HepG2 (cell line): ENCODE data around the gene PLAAT1. TPM values are rescaled to one million over a fixed set of nuclear protein-coding genes. Genes with fewer than 3 reads are reported as not detected.

Source experiments
- ATAC-seq: fragments of 200-7000 bp; cut with Tn5 transposase; 3 replicates; pipeline ENCODE4 v1.9.1; 2020; ENCODE audit warnings: mild to moderate bottlenecking, moderate library complexity
- BruUV-seq: library from RNA; stranded (reverse); fragments of 400-500 nt; replicated peaks from 2 replicates; lab custom pipeline; 2021; lab: Mats Ljungman, UMichigan
- CTCF ChIA-PET: fragments of 300-600 bp; formaldehyde crosslinking; extraction: SDS; loops from one replicate; lab custom pipeline; 2021; ENCODE audit warnings: low total read pairs, inconsistent platforms, low intra/inter-chr PET ratio; lab: Yijun Ruan, JAX
- POLR2A ChIA-PET: fragments of 350-600 bp; sonication (Branson Sonifier 250); formaldehyde crosslinking; loops from one replicate; lab custom pipeline; 2020; ENCODE audit warnings: antibody characterized with exemption, inconsistent platforms; lab: Yijun Ruan, JAX
- DNase-seq: peaks from one replicate; pipeline ENCODE4 v3.0.0-alpha.2; 2015; ENCODE audit warnings: low spot score
- FAIRE-seq: peaks from 3 replicates; lab custom pipeline; 2011; peaks lifted over from hg19 to GRCh38; lab: Jason Lieb, UNC
- H2AFZ ChIP-seq: one replicate; pipeline ENCODE4 v1.6.1; 2011; ENCODE audit warnings: low read length, inconsistent platforms
- H3K27ac ChIP-seq: fragments of 300-600 bp; 3 replicates; pipeline ENCODE4 v1.8.0; 2011; ENCODE audit warnings: mixed run types, mild to moderate bottlenecking, mixed read lengths, low read length, inconsistent platforms; ENCODE audit not compliant: insufficient read depth; ENCODE audit errors: extremely low read length
- H3K27me3 ChIP-seq, 2 experiments: fragments of 200-600 bp in 1 of 2; 2 replicates in 1 of 2; 3 replicates in 1 of 2; pipeline versions ENCODE4 v1.6.0 to v1.8.0; 2011; ENCODE audit warnings: low read length in 2 of 2, mild to moderate bottlenecking in 2 of 2, moderate library complexity in 2 of 2, inconsistent platforms in 1 of 2; ENCODE audit not compliant: insufficient read depth in 2 of 2, control insufficient read depth in 1 of 2
- H3K36me3 ChIP-seq, 2 experiments: fragments of 200-600 bp in 1 of 2; replicated peaks in 1 of 2; 2 replicates in 1 of 2; 3 replicates in 1 of 2; pipeline versions ENCODE4 v1.5.1 to v1.8.0; 2011; ENCODE audit warnings: low read length in 2 of 2, inconsistent platforms in 1 of 2; ENCODE audit not compliant: insufficient read depth in 2 of 2, control insufficient read depth in 1 of 2
- H3K4me1 ChIP-seq: 2 replicates; pipeline ENCODE4 v1.5.1; 2012; ENCODE audit warnings: low read length, inconsistent platforms; ENCODE audit not compliant: insufficient read depth
- H3K4me2 ChIP-seq: 2 replicates; pipeline ENCODE4 v1.6.0; 2011; ENCODE audit warnings: low read depth, low read length, inconsistent platforms
- H3K4me3 ChIP-seq, 3 experiments: fragments of 200-600 bp in 1 of 3; sonication (generic), shearing (Covaris generic) in 1 of 3; replicated peaks in 1 of 3; 2 replicates each; pipeline ENCODE4 v1.5.1; 2011 to 2016; ENCODE audit warnings: low read length in 3 of 3, inconsistent platforms in 2 of 3, low read depth in 2 of 3, mild to moderate bottlenecking in 2 of 3, control low read depth in 1 of 3, mixed read lengths in 1 of 3; ENCODE audit not compliant: insufficient read depth in 1 of 3
- H3K79me2 ChIP-seq: one replicate; pipeline ENCODE4 v1.6.1; 2011; ENCODE audit warnings: low read length, inconsistent platforms; ENCODE audit not compliant: insufficient read depth
- H3K9ac ChIP-seq: 2 replicates; pipeline ENCODE4 v1.6.0; 2011; ENCODE audit warnings: mild to moderate bottlenecking, low read depth, low read length, inconsistent platforms; ENCODE audit not compliant: insufficient read depth
- H3K9me3 ChIP-seq: 2 replicates; pipeline ENCODE4 v1.5.1; 2012; ENCODE audit warnings: mild to moderate bottlenecking, low read length
- H4K20me1 ChIP-seq: 2 replicates; pipeline ENCODE4 v1.6.0; 2011; ENCODE audit warnings: inconsistent platforms, mild to moderate bottlenecking, low read length, moderate library complexity; ENCODE audit not compliant: insufficient read depth
- PRDM10 ChIP-seq: sonication (generic); formaldehyde crosslinking; IDR thresholded peaks from 2 replicates; pipeline ENCODE4 v1.4.0; 2020; ENCODE audit warnings: low read depth, missing genetic modification reagents
- THAP11 ChIP-seq: IDR thresholded peaks from 2 replicates; pipeline ENCODE4 v1.6.1; 2016; ENCODE audit warnings: missing biosample characterization, missing genetic modification reagents
- ZBTB46 ChIP-seq: sonication (generic); formaldehyde crosslinking; IDR thresholded peaks from 2 replicates; pipeline ENCODE4 v1.4.0; 2020; ENCODE audit warnings: mild to moderate bottlenecking, missing genetic modification reagents, borderline replicate concordance
- ZNF292 ChIP-seq: sonication (generic); formaldehyde crosslinking; IDR thresholded peaks from 2 replicates; pipeline ENCODE4 v1.8.1; 2022; ENCODE audit warnings: mild to moderate bottlenecking, low read depth, missing genetic modification reagents, borderline replicate concordance
- ZNF329 ChIP-seq: sonication (generic); formaldehyde crosslinking; IDR thresholded peaks from 2 replicates; pipeline ENCODE4 v1.9.0; 2021; ENCODE audit warnings: low read depth, mild to moderate bottlenecking, missing genetic modification reagents
- ZNF550 ChIP-seq: sonication (generic); formaldehyde crosslinking; IDR thresholded peaks from 2 replicates; pipeline ENCODE4 v1.4.0; 2020; ENCODE audit warnings: mild to moderate bottlenecking, missing genetic modification reagents, borderline replicate concordance
- ZNF704 ChIP-seq: sonication (generic); formaldehyde crosslinking; IDR thresholded peaks from 2 replicates; pipeline ENCODE4 v1.8.1; 2023; ENCODE audit warnings: mild to moderate bottlenecking, inconsistent platforms, moderate library complexity, missing genetic modification reagents, borderline replicate concordance
- WGBS: methylation state at CpG from one replicate; pipeline ENCODE4 v1.1.6; 2017; ENCODE audit warnings: low lambda C conversion rate; 5-methylcytosine and 5-hydroxymethylcytosine counted together
- in situ Hi-C: cut with HindIII; loops from 2 replicates; pipeline ENCODE4 v1.10.0; 2017; ENCODE audit warnings: low pct_unique_long_range_greater_than_20kb; ENCODE audit not compliant: extremely low pct_ligation_motif_present
- intact Hi-C: fragments of 100-400 bp; cut with micrococcal nuclease; formaldehyde crosslinking; loops from one replicate; pipeline ENCODE4 v1.10.0; 2022; ENCODE audit not compliant: unreplicated experiment
- polyA plus RNA-seq, 8 experiments: library from polyadenylated mRNA; depleted of rRNA in 3 of 8; stranded (reverse) in 7 of 8; unstranded in 1 of 8; fragments of >200 nt; fragmentation: Illumina TruSeq in 4 of 8; extraction: Trizol in 4 of 8; gene quantifications; 2 replicates each; pipeline versions ENCODE4 v1.2.1 to v1.2.3, GENCODE V29; 2011 to 2016; ENCODE audit warnings: low read depth in 4 of 8, missing spikeins in 1 of 8, mixed read lengths in 1 of 8; ENCODE audit not compliant: insufficient read depth in 1 of 8
- total RNA-seq, 5 experiments: library from RNA; depleted of rRNA; stranded (reverse); fragments of >200 nt; fragmentation: Illumina TruSeq; extraction: Trizol; gene quantifications; 2 replicates each; pipeline ENCODE4 v1.2.3, GENCODE V29; 2016; ENCODE audit warnings: low read depth in 1 of 5

PLAAT1 gene
- total and polyA plus RNA-seq, 2 of the 13 experiments (the other 11 are each of a cell fraction or from before 2014, with no cell fraction given) = not detected

GRCh38 chr3:193212844-193213243 lies 28.2 kb upstream of the PLAAT1 start:
- H3K36me3 ChIP-seq = no peaks in the 10 kb centered on the region
- whole genome bisulfite sequencing = 10% methylated on average over 1 of the region's 1 CpG
- FAIRE-seq (no peak), DNase-seq (no peak), ATAC-seq (no peak)
- no peaks in the 10 kb centered on the region for H3K79me2 ChIP-seq
- H3K9ac ChIP-seq = no peak overlapping the region
- no TSS peak for BruUV-seq
- TF ChIP-seq ZNF292 (CRISPR knock-in tag) (no peak), PRDM10 (CRISPR knock-in tag) (no peak), ZBTB46 (CRISPR knock-in tag) (no peak), ZNF329 (CRISPR knock-in tag) (no peak), THAP11 (CRISPR knock-in tag) (no peak), ZNF704 (CRISPR knock-in tag) (no peak), ZNF550 (CRISPR knock-in tag) (no peak)
- H4K20me1 ChIP-seq = no peaks in the 10 kb centered on the region
- intact Hi-C loops (no loop called here), in situ Hi-C loops (no loop called here)
- ChIA-PET POLR2A (no interaction called here), CTCF (no interaction called here)
- H3K27me3 ChIP-seq = no peaks in the 10 kb centered on the region
- no peak overlapping the region for H3K27ac ChIP-seq
- no peak overlapping the region for H3K4me2 ChIP-seq
- no peak overlapping the region for H2AFZ ChIP-seq
- no peak overlapping the region for H3K4me3 ChIP-seq
- no peaks in the 10 kb centered on the region for H3K4me1 ChIP-seq
- no peaks in the 10 kb centered on the region for H3K9me3 ChIP-seq
